GM12875 (cell line): ENCODE data around the gene C14orf180.

ENCODE experiments used
- H3K4me3 ChIP-seq: one replicate; pipeline ENCODE4 v1.5.1; 2011; ENCODE audit warnings: low read depth, low read length, control low read depth
- CTCF ChIP-seq: IDR thresholded peaks from 2 replicates; pipeline ENCODE4 v1.5.1; 2011; ENCODE audit warnings: low read depth, mild to moderate bottlenecking, control low read depth, inconsistent platforms, low read length, moderate library complexity, borderline replicate concordance; ENCODE audit not compliant: insufficient read depth

Gene C14orf180

GRCh38 chr14:104581521-104581920, 2.0 kb downstream of the C14orf180 start:
- TF ChIP-seq CTCF, result no peak

GRCh38 chr14:104582005-104582404, 2.4 kb downstream of the C14orf180 start:
- no peak for TF ChIP-seq CTCF
- H3K4me3 ChIP-seq, result no peak overlapping the region

More at GRCh38 chr14:104581521-104581920, 2.0 kb downstream of the C14orf180 start:
- H3K4me3 ChIP-seq, result no peak overlapping the region

GRCh38 chr14:104582662-104583061, 3.1 kb downstream of the C14orf180 start:
- TF ChIP-seq CTCF, result no peak
- no peak overlapping the region for H3K4me3 ChIP-seq

GRCh38 chr14:104583424-104584306, 4.1 kb downstream of the C14orf180 start:
- no peak for TF ChIP-seq CTCF

GRCh38 chr14:104584557-104584956, 5.0 kb downstream of the C14orf180 start:
- no peak overlapping the region for H3K4me3 ChIP-seq
- no peak for TF ChIP-seq CTCF

More at GRCh38 chr14:104583424-104584306, 4.1 kb downstream of the C14orf180 start:
- no peak overlapping the region for H3K4me3 ChIP-seq

- TF ChIP-seq CTCF, result no peak
- H3K4me3 ChIP-seq, result no peak overlapping the region
Observed at GRCh38 chr14:104585966-104586697, 6.6 kb downstream of the C14orf180 start.
